GM19467 (cell line): ENCODE results near the gene KCNE4.
A peak's percentile ranks its signal among the peaks of the same experiment; 100 is the strongest.

Experiments used
- ATAC-seq: cut with Tn5 transposase; IDR thresholded peaks from one replicate; pipeline ENCODE4 v1.9.1; 2021; ENCODE audit warnings: mild to moderate bottlenecking, moderate library complexity; ENCODE audit not compliant: unreplicated experiment

The KCNE4 gene

DNA sequence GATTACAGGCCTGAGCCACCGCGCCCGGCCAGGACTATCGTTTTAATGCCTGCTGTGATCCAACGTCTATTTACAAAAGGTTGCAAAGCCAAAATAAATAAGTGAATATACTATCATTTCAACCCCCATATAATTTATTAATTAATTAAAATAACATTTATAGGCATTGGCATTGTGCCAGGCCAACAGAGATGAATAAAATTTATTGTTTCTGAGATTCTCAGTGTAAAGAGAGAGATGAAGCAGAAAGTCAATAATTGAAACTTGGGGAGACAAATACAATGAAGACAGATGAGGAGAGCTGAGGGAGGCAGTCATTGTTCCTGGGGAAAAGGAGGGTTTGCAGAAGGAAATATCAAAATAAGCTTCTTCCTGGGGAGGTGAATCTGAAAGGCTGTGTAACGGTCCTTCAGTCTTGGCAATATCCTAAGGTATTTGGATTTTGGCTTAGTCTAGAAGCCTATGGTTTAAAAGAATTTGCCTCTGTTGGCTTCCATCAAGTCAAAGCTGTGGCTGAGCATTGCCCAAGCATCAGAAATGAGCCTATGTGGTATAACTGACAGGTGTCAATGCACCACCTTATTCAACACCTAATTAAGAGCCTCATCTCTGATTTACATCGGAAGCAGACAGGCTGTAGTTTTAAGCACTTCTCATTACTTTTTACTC lies 31.5 kb downstream of the KCNE4 start:
- no peak for ATAC-seq

DNA sequence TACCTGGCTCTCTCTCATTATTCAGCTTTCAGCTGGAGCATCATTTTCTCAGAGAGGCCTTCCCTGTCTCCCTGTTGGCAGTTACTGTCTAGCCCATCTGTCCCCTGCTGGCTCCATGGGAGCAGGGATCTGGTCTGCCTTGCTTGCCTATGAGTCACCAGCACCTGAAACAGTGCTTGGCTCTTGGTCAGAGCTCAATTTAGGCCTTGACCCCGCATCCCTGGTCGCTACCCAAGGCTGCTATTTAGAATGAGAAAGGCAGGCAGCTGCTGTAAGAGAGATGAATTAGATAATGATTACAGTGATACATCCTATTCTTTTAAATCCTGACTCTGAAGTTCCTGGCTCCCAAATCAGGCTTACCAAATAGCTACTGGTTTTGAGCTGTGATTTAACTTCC lies 32.9 kb downstream of the KCNE4 start:
- no peak for ATAC-seq

GRCh38 chr2:223086370-223086981 lies 34.5 kb downstream of the KCNE4 start:
- no peak for ATAC-seq

- no peak for ATAC-seq
Observed at GRCh38 chr2:223087466-223087865, 35.5 kb downstream of the KCNE4 start.

DNA sequence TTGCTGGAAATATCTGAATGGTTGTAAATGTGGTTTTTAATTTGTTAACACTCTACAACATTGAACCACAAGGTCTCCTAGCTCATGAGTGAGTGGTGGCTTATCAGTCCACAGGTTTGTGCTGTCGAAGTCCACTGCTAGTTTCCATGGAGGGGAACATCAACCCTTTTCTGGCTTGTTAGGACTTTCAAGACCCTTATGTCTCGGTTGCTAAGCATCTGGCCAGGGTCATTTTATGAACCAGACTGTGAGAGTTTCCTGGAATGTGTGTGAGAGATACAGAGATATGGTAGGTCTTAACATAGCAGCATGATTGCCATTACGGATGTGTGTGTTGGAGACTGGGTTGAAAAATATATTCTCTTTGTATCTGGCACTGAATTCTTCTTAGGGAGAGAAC lies 36.9 kb downstream of the KCNE4 start:
- no peak for ATAC-seq

GRCh38 chr2:223090039-223090438 lies 38.0 kb downstream of the KCNE4 start:
- ATAC-seq = no peak

GRCh38 chr2:223090540-223091235 lies 38.7 kb downstream of the KCNE4 start:
- ATAC-seq = no peak

- ATAC-seq = no peak
Observed at GRCh38 chr2:223092667-223093066, 40.7 kb downstream of the KCNE4 start.

DNA sequence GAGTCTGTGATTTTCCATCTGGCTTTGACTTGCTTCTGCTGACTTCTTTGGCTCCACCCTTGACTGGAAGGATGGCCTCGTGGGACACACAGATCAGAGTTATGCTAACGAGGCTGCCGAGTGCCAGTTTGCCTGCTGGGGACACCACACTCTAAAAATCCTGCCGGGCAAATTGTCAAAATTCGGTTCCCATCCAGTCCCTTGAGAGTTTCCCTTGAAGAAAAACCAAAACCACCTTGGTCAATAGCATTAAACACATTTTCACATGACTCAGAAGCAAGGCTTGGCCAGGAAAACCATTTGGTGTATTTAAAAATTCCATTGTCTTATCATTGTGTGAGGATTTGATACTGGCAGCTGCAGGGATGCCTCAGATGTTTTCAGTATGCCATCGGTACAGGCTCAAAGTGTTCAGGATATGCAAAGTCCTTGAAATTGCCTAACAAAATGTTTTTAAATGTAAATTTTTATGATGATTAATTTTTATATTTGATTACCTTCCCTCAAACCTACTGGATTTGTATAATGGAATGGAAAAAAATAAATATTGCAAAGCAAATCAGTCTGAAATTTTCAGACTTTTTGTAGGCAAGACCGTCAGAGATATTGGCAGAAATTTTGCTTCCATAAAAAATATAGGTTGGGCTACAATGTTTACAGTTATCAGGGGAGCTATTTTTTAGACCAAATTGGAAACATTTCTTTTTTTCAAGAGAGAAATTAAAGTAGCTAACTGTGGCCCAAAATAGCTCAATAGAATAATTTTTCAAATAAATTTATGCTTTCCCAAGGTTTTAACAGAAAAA lies 41.6 kb downstream of the KCNE4 start:
- no peak for ATAC-seq

- no peak for ATAC-seq
Observed at GRCh38 chr2:223095207-223095606, 43.2 kb downstream of the KCNE4 start.

DNA sequence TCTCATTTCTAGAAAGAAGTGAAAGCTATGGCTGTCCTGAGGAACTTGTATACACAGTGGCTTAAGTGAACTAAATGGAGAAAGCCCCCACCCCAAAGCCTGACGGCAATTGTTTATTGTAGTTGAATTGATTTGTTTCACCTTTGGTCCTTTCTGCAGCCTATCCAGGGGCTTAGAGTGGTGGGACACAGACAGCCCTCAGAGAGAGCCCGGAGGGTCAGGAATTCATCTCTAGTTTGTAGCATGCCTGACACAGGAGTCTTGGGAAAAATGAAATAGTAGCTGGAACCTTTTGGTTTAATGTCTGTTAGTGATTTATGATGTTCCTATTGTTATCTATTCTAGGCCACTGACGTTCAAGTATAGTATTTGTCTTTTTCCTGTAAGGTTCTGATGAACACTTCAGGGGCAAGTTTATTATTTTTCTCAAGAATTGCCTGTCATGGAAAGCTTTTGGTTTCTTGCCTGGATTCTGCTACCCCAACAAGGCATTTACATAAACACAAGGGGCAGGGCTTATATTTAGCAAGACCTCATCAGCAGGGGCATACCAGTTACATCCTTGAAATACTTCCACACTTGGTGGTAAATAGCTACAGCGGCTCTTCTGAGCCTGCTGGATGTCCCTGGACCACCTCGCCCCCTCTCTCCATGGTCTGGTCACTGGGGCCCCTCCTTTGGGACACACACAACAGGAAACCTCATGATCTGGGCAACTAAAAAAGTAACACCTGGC lies 44.4 kb downstream of the KCNE4 start:
- no peak for ATAC-seq

DNA sequence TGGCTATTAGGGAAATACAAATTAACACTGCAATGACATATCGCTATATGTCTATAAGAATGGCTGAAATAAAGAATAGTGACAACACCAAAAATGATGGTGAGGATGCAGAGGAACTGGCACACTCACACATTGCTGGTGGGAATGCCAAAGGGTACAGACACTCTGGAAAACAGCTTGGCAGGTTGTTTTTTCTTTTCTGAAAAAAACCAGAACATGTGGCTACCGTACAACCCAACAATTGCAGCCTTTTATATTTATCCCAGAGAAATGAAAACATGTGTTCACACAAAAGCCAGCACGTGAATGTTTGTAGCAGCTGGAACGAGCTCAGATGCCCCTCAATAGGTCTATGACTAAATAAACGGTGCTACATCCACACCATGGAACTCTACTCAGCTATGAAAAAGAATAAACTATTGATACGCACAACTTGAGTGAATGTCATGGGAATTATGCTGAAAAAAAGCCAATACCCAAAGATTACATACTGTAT lies 45.9 kb downstream of the KCNE4 start:
- no peak for ATAC-seq

DNA sequence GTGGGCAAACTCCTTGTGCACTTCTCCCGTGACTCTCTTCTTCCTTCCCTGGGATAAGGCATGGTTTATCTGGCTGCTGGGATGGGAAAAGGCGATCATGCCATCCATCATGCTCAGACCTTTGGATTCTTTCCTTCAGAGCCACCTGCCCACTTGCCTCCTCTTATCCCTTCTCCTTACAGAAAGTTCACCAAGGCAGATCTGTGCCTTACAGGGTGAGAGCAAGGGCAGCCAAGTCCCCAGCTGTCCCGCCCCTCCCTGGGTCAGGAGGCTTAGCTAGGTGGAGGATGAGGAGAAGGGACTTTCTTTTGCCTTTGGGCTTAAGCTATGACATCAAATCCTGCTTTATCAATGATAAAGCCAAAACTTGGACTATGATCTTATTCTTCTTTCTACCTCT lies 47.6 kb downstream of the KCNE4 start:
- ATAC-seq = no peak

DNA sequence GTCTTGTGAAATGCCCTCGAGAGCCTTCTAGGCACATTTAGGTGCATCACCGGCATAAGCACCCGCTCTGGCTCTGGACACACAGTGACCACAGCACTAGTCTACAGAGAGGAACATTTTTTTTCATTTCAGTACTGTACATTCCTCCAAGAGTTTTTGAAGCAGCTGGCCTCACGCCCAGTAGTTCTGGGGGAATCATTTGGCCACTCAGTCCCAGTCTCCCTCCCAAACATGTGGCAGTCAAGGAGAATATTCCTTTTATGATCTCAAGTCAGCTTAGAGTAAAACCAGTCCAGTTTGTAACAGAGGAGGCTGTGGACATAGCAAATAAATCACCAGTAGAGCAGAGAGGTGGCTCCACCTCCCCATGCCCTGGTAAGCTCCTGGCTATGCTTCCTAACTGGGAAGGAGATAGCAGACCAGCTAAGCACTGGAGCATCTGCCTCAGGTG lies 48.1 kb downstream of the KCNE4 start:
- ATAC-seq = no peak

GRCh38 chr2:223101340-223102039 lies 49.5 kb downstream of the KCNE4 start:
- ATAC-seq = peak; percentile 71

- no peak for ATAC-seq
Observed at GRCh38 chr2:223102040-223102400, 50.0 kb downstream of the KCNE4 start.

DNA sequence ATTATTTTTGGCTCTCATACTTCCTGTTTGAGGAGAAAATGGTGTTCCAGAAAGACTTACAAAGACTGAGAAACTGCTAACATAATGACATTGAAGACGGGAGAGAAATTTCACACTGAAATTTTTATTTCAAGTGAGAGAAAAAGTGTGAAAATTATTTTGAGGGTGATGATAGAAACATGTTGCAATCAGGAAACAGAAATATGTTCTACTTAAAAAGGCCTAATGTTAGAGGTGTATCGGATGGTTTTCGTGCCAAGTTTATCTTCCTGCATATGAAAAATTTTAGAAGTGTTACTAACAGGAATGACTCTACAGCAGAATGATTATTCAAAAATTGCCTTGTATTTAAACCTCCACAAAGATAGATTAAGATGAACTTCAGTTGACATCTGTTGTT lies 50.5 kb downstream of the KCNE4 start:
- ATAC-seq = no peak

DNA sequence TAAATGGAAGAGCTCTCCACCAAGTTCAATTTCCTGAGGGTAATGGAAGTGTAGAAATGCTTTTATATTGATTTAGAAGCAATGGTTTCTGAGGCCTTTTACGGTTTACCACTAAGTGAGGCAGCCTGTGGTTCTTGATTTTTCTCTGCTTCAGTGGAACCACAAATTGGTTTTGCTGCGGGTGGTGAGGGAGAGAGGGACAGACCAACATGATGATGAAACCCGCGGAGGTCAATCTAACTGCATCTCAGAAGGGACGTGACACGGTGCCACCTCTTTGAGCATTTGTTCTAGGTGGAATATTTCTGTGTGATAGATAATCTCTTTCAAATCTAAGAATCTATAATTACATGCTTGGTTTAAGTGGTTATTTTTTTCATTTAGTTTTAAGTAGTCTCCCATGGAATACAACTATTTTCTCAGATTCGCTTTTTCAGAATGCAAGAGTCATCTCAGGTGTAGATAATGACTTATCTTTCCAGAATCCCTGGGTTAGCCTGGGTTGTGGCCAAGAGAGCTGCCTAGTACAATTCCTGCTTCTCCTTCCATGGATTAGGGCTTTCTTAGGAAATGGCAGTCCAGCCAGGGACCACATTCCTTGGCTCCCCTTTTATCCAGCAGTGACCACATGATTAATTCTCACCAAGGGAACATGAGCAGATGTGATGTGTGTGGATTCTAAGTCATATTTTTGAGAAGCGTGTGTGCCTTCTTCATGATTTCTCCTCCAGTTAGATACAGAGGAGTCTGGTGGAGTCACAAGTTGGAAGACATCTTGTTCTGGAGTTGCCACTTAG lies 52.5 kb downstream of the KCNE4 start:
- no peak for ATAC-seq
